ENCODE results near the gene B3GNT5. TPM values are rescaled to one million over a fixed set of nuclear protein-coding genes. Genes with fewer than 3 reads are reported as not detected.

B3GNT5 gene
- total and polyA plus RNA-seq, 2 experiments from 2014 or later = 4.9 to 6.4 TPM

DNA sequence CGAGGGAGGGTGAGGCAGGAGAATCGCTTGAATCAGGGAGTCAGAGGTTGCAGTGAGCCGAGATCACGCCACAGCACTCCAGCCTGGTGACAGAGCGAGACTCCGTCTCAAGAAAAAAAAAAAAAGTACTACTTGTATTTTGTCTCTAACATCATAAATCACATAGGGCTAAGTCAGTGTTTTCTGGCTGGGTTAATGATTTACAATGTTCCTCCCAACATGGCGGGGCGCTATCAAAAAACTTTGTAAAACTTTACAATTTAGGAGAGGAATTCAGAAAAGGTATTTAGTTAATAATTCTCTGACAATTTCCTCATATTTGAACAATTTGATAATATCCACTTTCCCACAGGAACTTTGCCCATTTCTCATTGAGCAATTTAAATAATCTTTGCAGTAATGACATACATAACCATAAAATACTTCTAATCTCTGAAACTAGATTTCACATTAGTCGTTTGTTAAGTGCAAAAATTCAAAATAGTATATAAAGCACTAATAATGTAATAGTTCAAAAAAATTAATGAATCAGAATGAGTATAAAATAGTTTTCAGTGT is 26.6 kb upstream of the B3GNT5 start:
- no peaks in the 10 kb centered on the region for H3K9me2 ChIP-seq (ENCODE audit: insufficient read depth)
- H3K79me2 ChIP-seq (replicated peaks; ENCODE audit: insufficient read depth) = no peaks in the 10 kb centered on the region
- no peak overlapping the region for H3K4me2 ChIP-seq
- H3K27me3 Mint-ChIP-seq (ENCODE audit: insufficient read depth, low read depth, poor library complexity) = no peaks in the 10 kb centered on the region
- H3K4me1 ChIP-seq (ENCODE audit: insufficient read depth) = no peaks in the 10 kb centered on the region
- no peaks in the 10 kb centered on the region for H3F3A ChIP-seq (replicated peaks; ENCODE audit: low read depth)
- ATAC-seq (no peak), DNase-seq (ENCODE audit: low spot score) (no peak)
- H4K20me1 ChIP-seq (replicated peaks; ENCODE audit: insufficient read depth) = no peaks in the 10 kb centered on the region
- H3K27me3 ChIP-seq (ENCODE audit: insufficient read depth) = no peaks in the 10 kb centered on the region
- no peak overlapping the region for H3K27ac ChIP-seq (ENCODE audit: low read depth)
- H3K4me3 ChIP-seq = no peak overlapping the region
- no peak overlapping the region for H2AFZ ChIP-seq
- H3K36me3 Mint-ChIP-seq (ENCODE audit: low read depth) = no peaks in the 10 kb centered on the region
- H3K4me1 Mint-ChIP-seq = no peaks in the 10 kb centered on the region
- no peaks in the 10 kb centered on the region for H3K9me3 Mint-ChIP-seq
- H3K4me3 Mint-ChIP-seq = no peak overlapping the region
- no peak for TF ChIP-seq STAT1 (IDR thresholded peaks at IDR 0.05; ENCODE audit: unreplicated experiment)
- TF ChIP-seq POLR2AphosphoS5 (IDR thresholded peaks at IDR 0.05; ENCODE audit: low read depth) = no peak
- TF ChIP-seq NANOG (IDR thresholded peaks at IDR 0.05; ENCODE audit: borderline replicate concordance) = no peak
- TF ChIP-seq, protein P1, sequence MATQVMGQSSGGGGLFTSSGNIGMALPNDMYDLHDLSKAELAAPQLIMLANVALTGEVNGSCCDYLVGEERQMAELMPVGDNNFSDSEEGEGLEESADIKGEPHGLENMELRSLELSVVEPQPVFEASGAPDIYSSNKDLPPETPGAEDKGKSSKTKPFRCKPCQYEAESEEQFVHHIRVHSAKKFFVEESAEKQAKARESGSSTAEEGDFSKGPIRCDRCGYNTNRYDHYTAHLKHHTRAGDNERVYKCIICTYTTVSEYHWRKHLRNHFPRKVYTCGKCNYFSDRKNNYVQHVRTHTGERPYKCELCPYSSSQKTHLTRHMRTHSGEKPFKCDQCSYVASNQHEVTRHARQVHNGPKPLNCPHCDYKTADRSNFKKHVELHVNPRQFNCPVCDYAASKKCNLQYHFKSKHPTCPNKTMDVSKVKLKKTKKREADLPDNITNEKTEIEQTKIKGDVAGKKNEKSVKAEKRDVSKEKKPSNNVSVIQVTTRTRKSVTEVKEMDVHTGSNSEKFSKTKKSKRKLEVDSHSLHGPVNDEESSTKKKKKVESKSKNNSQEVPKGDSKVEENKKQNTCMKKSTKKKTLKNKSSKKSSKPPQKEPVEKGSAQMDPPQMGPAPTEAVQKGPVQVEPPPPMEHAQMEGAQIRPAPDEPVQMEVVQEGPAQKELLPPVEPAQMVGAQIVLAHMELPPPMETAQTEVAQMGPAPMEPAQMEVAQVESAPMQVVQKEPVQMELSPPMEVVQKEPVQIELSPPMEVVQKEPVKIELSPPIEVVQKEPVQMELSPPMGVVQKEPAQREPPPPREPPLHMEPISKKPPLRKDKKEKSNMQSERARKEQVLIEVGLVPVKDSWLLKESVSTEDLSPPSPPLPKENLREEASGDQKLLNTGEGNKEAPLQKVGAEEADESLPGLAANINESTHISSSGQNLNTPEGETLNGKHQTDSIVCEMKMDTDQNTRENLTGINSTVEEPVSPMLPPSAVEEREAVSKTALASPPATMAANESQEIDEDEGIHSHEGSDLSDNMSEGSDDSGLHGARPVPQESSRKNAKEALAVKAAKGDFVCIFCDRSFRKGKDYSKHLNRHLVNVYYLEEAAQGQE (IDR thresholded peaks at IDR 0.05; ENCODE audit: unreplicated experiment) = no peak
- TF ChIP-seq CREB1 (CRISPR knock-in tag; IDR thresholded peaks at IDR 0.05; ENCODE audit: low read depth) = no peak
- TF ChIP-seq EZH2phosphoT487 (IDR thresholded peaks at IDR 0.05; ENCODE audit: unreplicated experiment) = no peak
- TF ChIP-seq, protein P2, sequence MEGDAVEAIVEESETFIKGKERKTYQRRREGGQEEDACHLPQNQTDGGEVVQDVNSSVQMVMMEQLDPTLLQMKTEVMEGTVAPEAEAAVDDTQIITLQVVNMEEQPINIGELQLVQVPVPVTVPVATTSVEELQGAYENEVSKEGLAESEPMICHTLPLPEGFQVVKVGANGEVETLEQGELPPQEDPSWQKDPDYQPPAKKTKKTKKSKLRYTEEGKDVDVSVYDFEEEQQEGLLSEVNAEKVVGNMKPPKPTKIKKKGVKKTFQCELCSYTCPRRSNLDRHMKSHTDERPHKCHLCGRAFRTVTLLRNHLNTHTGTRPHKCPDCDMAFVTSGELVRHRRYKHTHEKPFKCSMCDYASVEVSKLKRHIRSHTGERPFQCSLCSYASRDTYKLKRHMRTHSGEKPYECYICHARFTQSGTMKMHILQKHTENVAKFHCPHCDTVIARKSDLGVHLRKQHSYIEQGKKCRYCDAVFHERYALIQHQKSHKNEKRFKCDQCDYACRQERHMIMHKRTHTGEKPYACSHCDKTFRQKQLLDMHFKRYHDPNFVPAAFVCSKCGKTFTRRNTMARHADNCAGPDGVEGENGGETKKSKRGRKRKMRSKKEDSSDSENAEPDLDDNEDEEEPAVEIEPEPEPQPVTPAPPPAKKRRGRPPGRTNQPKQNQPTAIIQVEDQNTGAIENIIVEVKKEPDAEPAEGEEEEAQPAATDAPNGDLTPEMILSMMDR (conservative IDR thresholded peaks at IDR 0.05; ENCODE audit: low read depth in 2 of 2) = no peak
- no peak for TF ChIP-seq EZH2 (IDR thresholded peaks at IDR 0.05; ENCODE audit: low read depth, unreplicated experiment)
- H3K27ac Mint-ChIP-seq = no peak overlapping the region
- no peaks in the 10 kb centered on the region for H3K36me3 ChIP-seq (ENCODE audit: insufficient read depth)

DNA sequence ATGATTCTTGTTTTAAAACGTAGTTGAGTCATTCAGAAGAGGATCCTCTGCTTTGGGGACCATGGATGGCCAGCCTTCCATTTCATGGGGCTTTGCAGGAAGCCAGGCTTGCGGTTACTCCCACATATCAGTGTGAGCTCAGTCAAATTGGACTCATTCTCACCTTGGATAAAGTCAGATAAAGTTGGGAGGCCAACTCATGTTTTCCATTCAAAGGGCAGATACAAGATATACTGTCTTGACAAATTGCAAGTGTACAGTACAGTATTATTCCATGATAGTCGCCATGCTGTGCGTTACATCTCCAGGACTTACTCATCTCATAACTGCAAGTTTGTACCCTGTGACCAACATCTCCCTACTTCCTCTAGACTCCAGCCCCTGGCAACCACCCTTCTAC is 25.5 kb upstream of the B3GNT5 start:
- no peak overlapping the region for H3K27ac Mint-ChIP-seq
- no peaks in the 10 kb centered on the region for H3K9me2 ChIP-seq (ENCODE audit: insufficient read depth)
- no peaks in the 10 kb centered on the region for H3K4me1 ChIP-seq (ENCODE audit: insufficient read depth)
- no peak overlapping the region for H2AFZ ChIP-seq
- H3K4me2 ChIP-seq = no peak overlapping the region
- H3F3A ChIP-seq (replicated peaks; ENCODE audit: low read depth) = no peaks in the 10 kb centered on the region
- TF ChIP-seq JUNB (IDR thresholded peaks at IDR 0.05; ENCODE audit: unreplicated experiment) = no peak
- TF ChIP-seq EZH2phosphoT487 (IDR thresholded peaks at IDR 0.05; ENCODE audit: unreplicated experiment) = no peak
- no peak for TF ChIP-seq ZNF331 (CRISPR knock-in tag; IDR thresholded peaks at IDR 0.05; ENCODE audit: low read depth)
- TF ChIP-seq ZNF114 (CRISPR knock-in tag; IDR thresholded peaks at IDR 0.05) = no peak
- TF ChIP-seq, protein P1 (IDR thresholded peaks at IDR 0.05; ENCODE audit: unreplicated experiment) = no peak
- TF ChIP-seq, protein P2 (conservative IDR thresholded peaks at IDR 0.05; ENCODE audit: low read depth in 2 of 2) = no peak
- TF ChIP-seq STAT1 (IDR thresholded peaks at IDR 0.05; ENCODE audit: unreplicated experiment) = no peak
- TF ChIP-seq, protein P3, sequence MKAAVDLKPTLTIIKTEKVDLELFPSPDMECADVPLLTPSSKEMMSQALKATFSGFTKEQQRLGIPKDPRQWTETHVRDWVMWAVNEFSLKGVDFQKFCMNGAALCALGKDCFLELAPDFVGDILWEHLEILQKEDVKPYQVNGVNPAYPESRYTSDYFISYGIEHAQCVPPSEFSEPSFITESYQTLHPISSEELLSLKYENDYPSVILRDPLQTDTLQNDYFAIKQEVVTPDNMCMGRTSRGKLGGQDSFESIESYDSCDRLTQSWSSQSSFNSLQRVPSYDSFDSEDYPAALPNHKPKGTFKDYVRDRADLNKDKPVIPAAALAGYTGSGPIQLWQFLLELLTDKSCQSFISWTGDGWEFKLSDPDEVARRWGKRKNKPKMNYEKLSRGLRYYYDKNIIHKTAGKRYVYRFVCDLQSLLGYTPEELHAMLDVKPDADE (IDR thresholded peaks at IDR 0.05) = no peak
- H3K4me1 Mint-ChIP-seq = no peaks in the 10 kb centered on the region
- H3K79me2 ChIP-seq (replicated peaks; ENCODE audit: insufficient read depth) = no peaks in the 10 kb centered on the region
- H3K27me3 Mint-ChIP-seq (ENCODE audit: insufficient read depth, low read depth, poor library complexity) = peaks cover 2% of the 10 kb centered on the region
- no peaks in the 10 kb centered on the region for H3K27me3 ChIP-seq (ENCODE audit: insufficient read depth)
- H3K36me3 ChIP-seq (ENCODE audit: insufficient read depth) = no peaks in the 10 kb centered on the region
- H3K9me3 Mint-ChIP-seq = no peaks in the 10 kb centered on the region; the same call in 2 of the 3 replicates
- no peaks in the 10 kb centered on the region for H3K36me3 Mint-ChIP-seq (ENCODE audit: low read depth)
- H3K27ac ChIP-seq (ENCODE audit: low read depth) = no peak overlapping the region
- H3K4me3 ChIP-seq = no peak overlapping the region
- H3K4me3 Mint-ChIP-seq = no peak overlapping the region
- no peaks in the 10 kb centered on the region for H4K20me1 ChIP-seq (replicated peaks; ENCODE audit: insufficient read depth)
- DNase-seq (ENCODE audit: low spot score) = no peak
- no peak for ATAC-seq
